GM18868 (cell line): ENCODE results near the gene RAB34.
A peak's percentile ranks its signal among the peaks of the same experiment; 100 is the strongest.
"Not testable (repeated sequence)": the region's sequence is repeated elsewhere in the genome, so short reads cannot be mapped to it uniquely, and the experiment has no call there.

Experiments
- ATAC-seq: cut with Tn5 transposase; IDR thresholded peaks from one replicate; pipeline ENCODE4 v1.9.1; 2021; ENCODE audit warnings: mild to moderate bottlenecking, moderate library complexity; ENCODE audit not compliant: unreplicated experiment

The RAB34 gene

DNA sequence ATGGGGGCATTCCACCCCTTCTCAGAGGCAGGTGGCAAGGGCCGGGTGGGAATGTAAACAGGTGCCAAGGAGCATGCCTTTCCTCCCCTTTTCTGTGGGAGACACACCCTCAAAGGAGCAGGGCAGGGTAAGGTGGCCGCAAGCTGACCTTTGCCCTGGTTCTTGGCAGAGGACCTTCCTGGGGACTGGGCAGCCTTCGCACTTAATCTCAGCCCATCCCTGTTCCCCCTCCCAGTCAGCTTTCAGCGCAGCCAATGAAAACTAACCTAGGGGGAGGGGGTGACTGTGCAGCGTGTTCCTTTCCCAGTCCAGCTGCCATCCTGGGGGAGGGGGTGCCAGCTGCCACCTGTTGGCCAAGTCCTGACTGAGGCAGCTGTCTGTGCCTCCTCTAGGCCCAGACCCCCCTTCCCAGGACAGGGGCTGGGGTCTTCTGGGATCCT lies 29.0 kb upstream of the RAB34 start:
- ATAC-seq: no peak

DNA sequence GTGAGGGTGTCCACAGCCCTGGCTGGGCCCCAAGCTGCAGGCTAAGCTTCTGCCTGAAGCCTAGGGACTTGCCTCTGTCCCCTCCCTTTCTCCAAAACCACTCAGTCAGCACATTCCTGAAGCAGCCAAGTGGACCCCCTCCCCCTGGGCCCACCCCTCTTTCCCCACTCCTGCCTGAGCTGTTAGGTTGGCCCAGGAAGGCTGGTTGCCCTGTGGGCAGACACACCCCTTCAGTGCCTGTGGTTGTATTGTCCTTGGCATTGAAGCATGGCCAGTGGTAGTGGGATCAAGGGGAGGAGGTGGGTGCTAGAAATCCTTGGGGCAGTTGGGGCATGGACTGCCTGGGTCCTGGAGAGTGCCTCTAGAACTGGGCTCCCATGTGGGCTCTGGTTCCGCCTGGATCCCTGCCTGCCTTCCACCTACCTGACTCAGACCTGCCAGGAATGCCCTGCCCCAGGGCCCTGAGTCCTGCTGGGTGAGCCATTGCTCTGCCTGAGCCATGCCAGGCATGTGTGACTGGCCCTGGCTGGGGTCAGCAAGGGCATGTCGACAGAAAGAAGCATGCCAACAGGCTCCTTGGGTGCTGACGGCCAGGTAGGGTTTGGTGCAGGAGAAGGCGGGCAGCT lies 28.2 kb upstream of the RAB34 start:
- no peak for ATAC-seq

DNA sequence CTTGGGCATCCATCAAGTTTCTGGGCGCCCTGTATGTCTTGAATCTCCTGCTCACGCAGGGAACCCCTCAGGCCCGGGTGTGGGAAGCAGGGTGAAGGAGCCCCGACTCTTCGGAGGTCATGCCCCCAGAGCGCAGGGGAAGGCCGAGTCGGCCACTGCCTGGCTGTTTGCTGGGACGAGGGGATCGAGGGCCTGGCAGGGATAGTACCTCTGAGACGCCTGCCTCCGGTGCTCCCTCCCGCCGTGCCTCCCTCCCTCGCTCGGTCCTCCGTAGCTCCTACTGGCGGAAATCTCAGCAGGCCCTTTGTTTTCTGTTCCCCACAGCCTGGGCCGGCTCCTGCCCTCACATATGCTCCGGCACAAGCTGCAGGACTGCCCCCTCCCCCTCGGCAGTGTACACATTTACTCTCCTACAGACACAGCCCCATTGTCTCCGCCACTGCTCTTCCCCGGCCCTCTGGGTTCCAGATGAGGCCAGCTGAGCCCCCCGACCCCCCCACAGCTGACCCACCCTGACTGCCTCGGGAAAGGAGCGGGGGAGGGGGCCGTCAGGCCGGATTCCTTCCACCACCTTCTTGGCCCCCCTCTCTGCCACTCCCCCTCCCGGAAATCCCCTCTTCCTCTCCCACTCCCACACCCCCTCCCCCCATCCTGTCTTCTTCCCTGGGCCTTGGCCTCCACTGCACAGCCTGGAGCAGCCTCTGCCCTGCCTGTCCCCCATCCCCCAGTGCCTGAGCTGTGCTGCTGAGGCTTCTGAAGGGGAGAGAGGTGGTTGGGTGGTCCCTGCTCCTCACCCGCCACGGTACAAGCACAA lies 27.5 kb upstream of the RAB34 start:
- no peak for ATAC-seq

DNA sequence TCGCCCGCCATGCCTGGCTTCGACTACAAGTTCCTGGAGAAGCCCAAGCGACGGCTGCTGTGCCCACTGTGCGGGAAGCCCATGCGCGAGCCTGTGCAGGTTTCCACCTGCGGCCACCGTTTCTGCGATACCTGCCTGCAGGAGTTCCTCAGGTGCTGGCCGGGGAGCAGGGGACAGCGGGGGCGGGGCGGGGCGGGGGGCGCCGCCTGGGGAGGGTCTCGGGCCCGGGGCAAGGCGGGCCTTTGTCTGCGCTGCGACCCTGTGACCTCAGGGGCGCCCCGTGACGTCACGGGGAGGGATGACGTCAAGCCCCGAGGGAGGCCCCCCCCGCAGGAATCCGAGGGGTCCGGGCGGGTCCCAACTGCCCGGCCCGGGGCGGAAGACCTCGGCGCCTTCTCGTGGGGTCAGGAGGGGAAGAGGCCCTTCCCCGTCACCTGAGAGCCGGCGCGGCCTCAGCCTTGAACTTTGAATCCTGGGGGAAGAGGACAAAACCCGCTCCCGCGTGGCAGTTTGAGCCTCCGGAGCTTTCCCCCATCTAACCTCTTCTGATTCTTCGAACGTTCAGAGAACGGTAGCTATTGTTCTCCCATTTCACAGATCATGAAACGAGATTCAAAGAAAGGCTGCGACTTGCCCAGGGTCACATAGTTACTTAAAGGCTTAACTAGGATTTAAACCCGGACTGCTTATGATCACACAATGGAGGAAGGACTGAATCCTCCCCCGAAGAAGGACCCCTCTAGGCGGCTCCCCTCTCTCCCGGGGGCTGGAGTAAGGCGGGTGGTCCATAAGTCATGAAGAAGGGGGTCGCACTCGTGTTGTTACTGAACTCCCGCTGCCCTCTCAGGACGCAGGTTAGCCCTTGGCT lies 26.7 kb upstream of the RAB34 start:
- ATAC-seq: peak; percentile 13

DNA sequence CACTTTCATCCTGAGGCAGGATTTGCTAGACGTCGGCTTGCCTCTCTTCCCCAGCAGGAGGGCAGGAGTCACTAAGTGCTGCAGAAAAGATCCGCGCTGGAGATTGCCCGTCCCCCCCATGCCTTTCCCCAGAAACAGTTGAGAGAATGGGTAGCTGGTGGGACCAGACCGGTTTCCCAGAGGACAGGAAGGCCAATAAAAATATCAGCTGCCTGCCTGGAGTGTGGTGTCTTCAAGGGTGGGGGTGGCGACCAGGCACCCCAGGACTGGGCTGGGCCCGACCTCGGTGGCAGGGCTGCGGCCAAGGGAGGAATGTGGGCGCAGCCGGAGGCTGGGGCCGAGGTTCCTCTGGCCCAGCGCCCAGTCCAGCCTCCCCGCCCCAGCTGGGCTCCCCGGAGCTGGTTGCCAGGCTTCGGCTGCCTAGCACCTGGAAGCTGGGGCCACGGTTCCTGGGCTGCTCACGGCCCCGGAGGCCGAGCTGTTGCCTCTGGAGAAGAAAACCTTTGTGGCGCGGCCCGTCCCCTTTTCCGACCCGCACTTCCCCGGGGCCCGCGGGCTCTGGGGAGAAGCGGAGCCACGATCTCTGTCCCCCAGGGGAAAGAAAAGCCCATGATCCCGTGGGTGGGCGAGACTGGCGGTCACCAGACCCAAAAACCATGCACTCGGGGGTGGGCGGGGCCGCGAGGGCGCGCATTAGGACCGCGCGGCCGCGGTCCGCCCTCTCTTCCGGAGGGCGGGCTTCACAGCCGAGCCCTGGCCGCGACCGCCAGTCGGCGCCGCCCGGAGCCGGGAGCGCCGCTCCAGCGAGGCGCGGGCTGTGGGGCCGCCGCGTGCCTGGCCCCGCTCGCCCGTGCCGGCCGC lies 25.8 kb upstream of the RAB34 start, which contains the start of gene TRAF4:
Gene TRAF4, plus strand, starts transcription at position 769 of the 861 bp plus-strand sequence. CDS start 102 bp downstream, outside the sequence.
- ATAC-seq: peak; percentile 67

DNA sequence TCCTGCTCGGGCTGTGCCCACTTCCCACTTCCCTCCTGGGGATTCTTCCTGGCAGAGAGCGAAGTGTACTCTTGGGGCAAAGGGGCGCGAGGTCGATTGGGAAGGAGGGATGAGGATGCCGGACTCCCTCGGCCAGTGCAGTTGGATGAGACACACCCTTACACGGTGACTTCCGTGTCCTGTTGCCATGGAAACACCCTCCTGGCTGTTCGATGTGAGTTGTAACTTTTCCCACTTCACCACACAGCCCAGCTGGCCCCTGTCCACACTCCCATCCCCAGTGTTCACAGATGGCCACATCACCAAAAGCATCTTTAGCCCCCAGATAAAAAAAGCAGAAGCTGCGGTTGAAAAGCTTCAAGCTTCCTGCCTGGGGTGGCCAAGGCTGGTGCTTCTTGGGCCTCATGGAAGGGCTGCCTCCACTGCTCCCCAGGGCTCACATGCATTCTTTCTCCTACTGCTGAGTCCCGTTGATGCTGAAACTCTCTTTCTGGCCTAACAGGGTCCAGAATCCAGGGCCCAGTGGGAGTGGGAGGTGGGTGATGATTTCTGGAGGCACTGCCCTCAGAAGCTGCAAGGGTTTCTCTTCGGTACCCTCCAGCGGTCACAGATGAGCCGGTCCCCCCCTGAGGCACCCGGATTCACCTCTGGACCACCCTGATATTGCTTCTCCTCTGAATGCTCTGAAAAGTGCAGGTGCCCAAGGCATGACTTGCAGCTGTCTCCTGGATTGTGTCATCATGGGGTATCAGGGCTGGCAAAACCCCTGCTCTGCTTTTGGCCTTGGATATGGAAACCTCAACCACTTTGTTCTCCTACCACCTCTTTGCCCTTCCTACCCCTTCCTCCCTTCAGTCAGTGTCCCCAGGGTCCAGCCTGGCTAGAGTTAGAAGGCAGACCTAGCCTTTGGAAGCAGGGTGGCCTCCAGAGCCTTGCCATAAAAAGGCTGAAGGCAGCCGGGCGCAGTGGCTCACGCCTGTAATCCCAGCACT lies 24.0 kb upstream of the RAB34 start:
- ATAC-seq: no peak

DNA sequence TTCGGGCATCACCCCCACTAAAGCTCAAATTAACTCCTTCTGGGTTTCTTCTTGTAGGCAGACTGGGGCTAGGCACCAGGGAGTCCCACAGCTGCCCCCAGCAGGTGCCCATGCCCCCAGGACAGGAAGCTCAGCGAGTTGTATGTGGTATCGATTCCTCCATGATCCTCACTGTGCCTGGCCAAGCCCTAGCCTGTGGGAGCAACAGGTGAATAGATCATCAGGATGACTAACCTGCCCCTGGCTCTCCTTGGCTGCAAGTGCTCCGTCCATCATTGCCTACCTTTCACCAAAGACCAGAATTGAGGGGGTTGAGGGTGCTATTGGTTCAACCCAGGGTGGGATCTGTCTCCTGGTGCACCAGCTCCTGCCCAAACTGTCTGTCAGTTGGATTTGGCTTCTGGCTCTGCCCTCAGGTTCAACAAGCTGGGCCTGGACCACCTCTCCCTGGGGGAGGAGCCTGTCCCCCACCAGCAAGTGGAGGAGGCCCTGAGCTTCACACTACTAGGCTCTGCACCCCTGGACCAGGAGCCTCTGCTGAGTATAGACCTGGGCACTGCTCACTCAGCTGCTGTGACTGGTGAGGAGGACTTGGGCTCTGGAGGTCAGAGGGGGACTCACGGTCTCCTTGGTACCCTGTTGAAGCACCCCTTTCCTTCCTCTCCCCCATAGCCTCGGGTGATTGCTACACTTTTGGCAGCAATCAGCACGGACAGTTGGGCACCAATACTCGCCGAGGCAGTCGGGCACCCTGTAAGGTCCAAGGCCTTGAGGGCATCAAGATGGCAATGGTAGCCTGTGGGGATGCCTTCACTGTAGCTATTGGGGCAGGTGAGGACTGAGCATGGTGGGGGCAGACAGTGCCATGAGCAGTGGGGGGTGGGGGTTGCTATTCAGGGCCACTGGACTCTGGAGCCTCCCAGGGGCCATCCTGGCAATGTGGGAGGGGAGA lies 23.0 kb upstream of the RAB34 start:
- ATAC-seq: no peak

DNA sequence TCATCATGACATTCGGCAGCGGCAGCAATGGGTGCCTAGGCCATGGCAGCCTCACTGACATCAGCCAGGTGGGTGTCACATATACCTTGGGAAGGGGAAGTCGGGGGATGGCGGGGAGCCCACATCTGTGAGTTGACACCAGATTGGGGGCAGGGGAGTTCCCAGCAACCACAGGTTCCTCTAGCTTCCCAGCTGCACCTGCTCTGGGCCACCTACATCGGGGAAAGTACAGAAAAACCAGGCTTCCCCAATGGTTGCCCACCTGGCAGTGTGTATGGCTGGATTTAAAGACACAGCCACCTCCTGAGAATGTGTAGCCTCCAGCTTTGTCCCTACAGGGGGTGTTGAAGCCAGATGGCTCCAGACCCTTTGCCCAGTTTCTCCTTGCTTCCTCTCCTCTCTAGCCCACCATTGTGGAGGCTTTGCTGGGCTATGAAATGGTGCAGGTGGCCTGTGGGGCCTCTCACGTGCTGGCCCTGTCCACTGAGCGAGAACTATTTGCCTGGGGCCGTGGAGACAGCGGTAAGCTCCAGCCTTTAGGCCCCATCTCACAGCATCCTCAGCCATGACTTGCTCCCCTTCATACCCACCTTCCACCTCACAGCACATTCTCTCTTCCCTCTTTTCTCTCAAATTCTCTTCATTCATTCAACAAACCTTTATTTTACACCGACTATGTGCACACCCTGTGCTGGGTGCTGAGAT lies 21.2 kb upstream of the RAB34 start:
- ATAC-seq: peak; percentile 31

DNA sequence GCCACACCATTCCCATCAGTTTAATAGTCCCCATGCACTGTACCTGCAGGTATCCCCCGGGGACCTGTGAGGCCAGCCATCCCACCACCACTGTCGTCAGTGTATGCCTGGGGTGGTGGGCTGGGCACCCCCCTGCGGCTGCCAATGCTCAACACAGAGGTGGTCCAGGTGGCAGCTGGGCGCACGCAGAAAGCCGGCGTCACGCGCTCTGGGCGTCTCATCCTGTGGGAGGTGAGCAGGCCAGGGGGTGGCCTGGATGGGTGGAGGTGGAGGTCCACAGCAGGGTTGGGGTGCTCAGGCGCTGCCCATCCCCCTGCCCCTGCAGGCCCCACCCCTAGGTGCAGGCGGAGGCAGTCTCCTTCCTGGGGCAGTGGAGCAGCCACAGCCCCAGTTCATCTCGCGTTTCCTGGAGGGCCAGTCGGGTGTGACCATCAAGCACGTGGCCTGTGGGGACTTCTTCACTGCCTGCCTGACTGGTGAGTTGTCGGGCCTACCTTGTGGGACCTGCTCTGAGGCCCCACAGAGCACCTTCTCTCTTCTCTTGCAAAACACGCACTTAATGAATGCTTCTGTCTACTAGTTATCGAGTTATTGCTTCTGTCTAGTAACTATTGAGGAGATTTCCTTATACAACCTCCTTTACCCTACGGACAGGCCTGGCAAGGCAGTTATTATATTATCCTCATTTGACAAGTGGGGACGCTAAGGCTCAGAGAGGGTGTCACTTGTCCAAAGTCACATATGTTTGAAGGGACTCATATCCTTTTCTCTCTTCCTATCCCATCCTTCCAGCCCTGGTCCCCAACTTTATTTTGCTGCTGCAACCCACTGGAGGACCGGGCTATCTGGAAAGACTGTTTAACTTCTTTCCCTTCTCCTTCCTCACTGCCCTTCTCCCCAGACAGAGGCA lies 20.4 kb upstream of the RAB34 start:
- ATAC-seq: peak; percentile 76

DNA sequence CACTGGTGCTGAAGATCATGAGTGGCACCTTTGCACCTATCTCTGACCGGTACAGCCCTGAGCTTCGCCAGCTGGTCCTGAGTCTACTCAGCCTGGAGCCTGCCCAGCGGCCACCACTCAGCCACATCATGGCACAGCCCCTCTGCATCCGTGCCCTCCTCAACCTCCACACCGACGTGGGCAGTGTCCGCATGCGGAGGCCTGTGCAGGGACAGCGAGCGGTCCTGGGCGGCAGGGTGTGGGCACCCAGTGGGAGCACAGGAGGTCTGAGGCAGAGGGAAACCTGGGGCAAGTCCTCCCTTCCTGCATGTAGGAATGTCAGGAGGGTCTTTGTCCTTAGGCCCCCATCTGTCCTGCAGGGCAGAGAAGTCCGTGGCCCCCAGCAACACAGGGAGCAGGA lies 19.6 kb upstream of the RAB34 start:
- ATAC-seq: no peak

DNA sequence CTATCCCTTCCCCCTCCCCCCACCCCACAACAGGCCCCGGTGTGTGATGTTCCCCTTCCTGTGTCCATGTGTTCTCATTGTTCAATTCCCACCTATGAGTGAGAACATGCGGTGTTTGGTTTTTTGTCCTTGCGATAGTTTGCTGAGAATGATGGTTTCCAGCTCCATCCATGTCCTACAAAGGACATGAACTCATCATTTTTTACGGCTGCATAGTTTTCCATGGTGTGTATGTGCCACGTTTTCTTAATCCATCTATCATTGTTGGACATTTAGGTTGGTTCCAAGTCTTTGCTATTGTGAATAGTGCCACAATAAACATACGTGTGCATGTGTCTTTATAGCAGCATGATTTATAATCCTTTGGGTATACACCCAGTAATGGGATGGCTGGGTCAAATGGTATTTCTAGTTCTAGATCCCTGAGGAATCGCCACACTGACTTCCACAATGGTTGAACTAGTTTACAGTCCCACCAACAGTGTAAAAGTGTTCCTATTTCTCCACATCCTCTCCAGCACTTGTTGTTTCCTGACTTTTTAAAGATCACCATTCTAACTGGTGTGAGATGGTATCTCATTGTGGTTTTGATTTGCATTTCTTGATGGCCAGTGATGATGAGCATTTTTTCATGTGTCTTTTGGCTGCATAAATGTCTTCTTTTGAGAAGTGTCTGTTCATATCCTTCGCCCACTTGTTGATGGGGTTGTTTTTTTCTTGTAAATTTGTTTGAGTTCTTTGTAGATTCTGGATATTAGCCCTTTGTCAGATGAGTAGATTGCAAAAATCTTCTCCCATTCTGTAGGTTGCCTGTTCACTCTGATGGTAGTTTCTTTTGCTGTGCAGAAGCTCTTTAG lies 18.5 kb upstream of the RAB34 start:
- not testable (repeated sequence) for ATAC-seq

DNA sequence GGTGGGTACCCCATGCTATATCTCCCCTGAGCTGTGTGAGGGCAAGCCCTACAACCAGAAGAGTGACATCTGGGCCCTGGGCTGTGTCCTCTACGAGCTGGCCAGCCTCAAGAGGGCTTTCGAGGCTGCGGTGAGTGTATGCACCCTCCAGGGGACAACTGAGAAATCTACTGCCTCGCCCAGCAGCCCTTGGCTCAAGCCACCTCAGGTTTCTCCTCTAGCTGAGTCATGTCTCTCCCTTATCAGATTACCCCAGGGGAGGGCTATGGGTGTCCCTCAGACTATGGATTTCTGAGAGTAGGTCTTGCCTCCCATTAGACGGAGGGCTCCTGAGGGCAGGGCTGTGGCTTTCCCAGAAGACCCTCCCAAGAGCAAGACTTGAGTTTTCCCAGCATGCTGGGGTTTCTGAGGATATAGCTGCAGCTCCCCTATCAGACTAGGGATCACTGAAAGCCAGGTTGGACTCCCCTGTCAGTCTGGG lies 17.6 kb upstream of the RAB34 start:
- ATAC-seq: no peak

DNA sequence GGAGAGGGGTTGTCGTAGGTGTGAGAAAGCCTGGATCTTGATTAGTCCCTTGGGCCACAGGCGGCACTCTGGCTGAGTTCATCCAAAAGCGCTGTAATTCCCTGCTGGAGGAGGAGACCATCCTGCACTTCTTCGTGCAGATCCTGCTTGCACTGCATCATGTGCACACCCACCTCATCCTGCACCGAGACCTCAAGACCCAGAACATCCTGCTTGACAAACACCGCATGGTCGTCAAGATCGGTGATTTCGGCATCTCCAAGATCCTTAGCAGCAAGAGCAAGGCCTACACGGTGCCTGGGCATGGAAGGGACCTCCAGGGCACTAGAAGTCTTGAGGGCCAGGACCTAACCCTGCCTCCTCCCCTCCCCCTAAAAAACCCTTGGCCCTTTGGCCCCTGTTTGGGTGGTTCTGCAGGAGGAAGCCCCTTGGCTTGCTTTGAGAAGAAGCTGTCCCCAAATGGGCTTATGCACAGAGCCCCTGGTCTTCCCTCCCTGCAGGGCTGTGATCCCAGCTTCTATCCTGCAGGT lies 17.1 kb upstream of the RAB34 start:
- ATAC-seq: no peak

DNA sequence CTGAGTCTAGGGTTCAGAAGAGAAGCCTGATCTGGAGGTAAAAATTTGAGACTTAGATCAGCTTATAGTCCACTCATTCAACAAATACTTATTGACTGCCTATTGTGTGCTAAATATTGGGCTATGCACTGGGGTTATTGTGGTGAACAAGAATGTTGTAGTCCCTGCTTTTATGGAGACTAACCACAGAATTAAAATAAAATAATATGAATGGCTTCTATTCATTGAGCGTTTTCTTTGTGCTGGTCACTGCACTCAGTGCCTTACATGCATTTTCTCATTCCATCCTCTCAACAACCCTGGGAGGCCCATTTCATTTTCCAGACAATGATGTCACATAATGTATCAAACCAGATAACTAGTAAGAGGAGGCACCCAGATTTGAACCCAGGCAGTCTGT lies 15.7 kb upstream of the RAB34 start:
- no peak for ATAC-seq

DNA sequence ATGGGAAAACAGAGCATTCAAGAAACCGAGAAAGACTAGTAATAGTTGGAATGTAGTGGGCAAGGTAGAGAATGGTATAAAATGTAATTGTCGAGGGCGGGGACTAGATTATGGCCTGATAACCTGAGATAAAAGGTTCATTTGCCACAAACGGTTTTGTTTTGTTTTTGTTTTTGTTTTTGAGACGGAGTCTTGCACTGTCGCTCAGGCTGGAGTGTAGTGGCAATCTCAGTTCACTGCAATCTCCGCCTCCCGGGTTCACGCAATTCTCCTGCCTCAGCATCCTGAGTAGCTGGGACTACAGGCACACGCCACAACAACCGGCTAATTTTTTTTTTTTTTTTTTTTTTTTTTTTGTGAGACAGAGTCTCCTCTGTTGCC lies 12.3 kb upstream of the RAB34 start:
- ATAC-seq: no peak
